Measurements from ENCODE around the gene DNASE1L2.

- TF ChIP-seq CTCF (conservative IDR thresholded peaks at IDR 0.05; ENCODE audit: low read length) (no peak), EZH2phosphoT487 (IDR thresholded peaks at IDR 0.05; ENCODE audit: borderline replicate concordance) (no peak)
These were observed 46.9 kb upstream of the DNASE1L2 start for GRCh38 chr16:2189252-2189893.
